SHP77 treated with DMSO at 0.1 percent for 48 hours (cell line): ENCODE data around the gene ANKAR.
A peak's percentile ranks its signal among the peaks of the same experiment; 100 is the strongest.
"Not testable (repeated sequence)": the region's sequence is repeated elsewhere in the genome, so short reads cannot be mapped to it uniquely, and the experiment has no call there.

Experiments
- DNase-seq: peaks from one replicate; lab custom pipeline; 2025; lab: John Stamatoyannopoulos, UW

ANKAR gene

DNA sequence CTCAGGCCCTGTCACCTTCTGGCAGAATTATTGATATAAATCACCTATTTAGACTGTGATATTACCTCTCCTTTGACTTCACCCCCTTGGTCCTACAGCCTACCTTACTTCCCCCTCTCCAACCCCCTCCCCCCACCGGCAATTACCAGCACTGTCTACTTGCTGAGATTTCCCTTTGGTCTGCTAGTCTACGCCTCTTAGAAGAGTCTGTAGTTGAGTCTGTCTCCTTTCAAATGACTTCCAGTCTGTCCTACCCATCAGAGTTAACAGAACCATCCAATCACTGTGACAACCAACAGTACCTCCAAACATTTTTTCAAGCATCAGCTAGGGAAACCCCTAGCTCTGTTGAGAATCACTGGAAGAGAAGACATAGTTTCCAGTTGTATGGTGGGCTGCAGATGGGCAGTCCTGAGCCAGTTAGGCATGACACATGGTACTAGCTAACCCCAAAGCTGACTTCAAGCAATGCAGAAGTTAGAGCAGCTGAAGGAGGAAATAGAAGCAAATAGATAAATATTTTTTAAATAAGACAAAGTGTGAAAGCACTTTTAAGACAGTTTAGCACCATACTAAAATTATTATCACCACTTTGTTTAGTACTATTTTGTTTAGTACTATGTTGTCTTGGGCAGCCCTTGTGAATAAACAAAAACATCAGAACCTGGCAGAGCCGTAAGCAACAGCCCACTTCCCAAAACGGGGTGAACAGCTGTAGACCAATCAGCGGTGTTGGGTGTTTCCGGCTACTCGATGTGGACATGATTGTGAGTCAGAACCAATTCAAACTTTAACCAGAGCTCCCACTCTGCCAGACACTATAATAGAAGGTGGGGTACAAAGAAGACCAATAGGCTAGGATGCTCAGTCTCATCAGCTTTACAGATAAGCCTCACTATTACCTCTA, 15.9 kb upstream of the ANKAR start:
- no peak for DNase-seq

GRCh38 chr2:189659734-189660133, 14.7 kb upstream of the ANKAR start:
- no peak for DNase-seq

DNA sequence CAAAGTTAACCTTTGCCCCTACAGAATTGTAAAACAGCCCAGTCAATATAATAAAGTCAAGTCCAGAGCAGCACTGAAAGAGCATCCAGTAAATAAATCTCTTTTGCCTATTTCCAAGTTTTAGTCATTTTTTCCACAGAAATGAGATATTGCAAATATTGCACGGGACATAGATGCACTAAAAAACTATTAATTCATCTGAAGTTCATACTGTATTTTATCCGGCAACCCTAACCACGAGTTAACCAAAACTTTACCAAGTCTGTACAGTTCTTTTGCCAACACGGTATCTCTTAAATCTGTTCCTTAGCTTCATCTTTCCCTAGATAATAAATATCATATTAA, 13.7 kb upstream of the ANKAR start:
- no peak for DNase-seq

- DNase-seq, result peak; percentile 97
Observed at GRCh38 chr2:189661148-189661956, 13.1 kb upstream of the ANKAR start, which contains the start of gene ASNSD1. Gene ASNSD1 (plus strand): TSS chr2:189661459. CDS start chr2:189666133, 4,674 bp downstream.

DNA sequence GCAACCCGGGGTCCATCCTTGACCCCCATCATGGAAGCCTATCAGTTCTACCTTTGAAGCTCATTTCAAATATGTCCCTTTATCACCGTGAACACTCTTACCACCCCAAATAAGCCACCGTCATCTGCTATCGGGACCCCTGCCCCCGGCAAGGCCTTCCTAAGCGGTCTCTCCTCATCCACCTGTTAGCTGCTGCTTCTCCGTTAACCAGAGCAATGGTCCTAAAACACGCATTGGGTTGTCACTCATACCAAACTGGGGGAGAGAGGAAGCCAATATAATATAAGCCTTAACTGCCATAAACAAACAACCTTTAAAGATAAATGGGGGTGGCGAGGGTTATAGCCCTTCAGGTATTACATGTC, 12.5 kb upstream of the ANKAR start:
- no peak for DNase-seq

GRCh38 chr2:189662669-189663226, 11.7 kb upstream of the ANKAR start:
- DNase-seq, result no peak

DNA sequence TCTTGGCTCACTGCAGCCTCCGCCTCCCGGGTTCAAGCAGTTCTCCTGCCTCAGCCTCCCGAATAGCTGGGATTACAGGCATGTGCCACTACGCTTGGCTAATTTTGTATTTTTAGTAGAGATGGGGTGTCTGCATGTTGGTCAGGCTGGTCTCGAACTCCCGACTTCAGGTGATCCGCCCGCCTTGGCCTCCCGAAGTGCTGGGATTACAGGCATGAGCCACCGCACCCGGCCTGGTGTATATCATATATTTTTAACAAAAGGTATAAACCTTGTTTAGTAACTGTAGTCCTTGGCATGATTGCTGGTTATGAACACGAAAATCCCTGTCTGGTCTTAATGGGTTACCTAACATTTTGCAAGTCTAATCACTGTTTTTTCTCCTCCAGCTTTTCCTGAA, 11.2 kb upstream of the ANKAR start:
- not testable (repeated sequence) for DNase-seq

- DNase-seq, result no peak
Observed at GRCh38 chr2:189669913-189670312, 4.6 kb upstream of the ANKAR start.

DNA sequence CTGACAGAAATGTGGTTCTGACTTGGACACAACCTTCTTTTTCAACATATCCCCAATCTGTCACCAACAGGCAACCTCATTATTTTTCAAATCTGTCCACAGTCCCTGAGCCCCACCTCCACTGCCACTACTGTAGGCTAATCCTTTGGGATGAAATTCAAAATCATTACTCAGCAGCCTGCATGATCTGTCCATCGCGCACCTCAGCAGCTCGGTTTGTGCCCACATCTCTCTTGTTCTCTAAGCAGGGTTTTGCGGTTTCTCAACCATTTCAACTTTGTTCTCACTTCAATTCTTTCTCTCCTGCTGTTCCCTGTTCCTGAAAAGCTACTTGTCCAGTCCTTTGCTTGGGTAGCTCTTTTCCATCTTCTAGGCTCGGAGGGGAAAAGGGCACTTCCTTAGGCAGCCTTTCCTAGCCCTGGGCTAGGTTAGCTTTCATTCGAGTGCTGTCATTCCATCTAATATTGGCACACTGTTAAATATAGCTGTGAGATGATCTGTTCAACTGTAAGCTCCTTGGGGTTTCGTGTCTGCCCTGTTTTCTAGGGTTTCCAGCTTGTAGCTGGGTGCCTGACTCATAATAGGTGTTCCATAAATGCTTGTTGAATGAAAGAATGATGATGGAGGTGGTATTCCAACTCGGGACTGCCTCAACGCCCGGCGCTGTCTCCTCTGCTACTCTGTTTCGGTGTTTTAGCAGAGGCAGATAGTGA, 653 bp upstream of the ANKAR start:
- DNase-seq, result no peak

- DNase-seq, result no peak
Observed at GRCh38 chr2:189676471-189676870, 2.0 kb downstream of the ANKAR start.

GRCh38 chr2:189679226-189679625, 4.8 kb downstream of the ANKAR start:
- DNase-seq, result no peak

DNA sequence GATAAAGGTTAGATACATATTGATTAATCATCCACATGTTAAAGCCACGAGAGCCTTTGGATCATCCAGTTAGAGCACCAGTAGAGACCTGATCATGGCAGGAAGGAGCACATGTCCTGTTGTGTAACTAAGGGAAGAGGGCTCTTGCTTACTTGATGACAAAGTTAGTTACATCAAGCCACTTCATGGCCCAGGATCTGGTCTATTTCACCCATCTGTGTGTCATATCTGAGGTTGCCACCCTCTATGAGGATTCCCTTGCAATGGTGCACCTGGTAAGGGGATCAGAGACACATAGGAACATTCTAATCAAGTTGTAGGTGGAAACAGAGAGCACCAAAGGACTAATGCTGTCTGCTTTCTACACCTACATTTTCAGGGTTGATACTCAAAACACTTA, 6.7 kb downstream of the ANKAR start:
- DNase-seq, result no peak

GRCh38 chr2:189681903-189682302, 7.4 kb downstream of the ANKAR start:
- DNase-seq, result no peak

DNA sequence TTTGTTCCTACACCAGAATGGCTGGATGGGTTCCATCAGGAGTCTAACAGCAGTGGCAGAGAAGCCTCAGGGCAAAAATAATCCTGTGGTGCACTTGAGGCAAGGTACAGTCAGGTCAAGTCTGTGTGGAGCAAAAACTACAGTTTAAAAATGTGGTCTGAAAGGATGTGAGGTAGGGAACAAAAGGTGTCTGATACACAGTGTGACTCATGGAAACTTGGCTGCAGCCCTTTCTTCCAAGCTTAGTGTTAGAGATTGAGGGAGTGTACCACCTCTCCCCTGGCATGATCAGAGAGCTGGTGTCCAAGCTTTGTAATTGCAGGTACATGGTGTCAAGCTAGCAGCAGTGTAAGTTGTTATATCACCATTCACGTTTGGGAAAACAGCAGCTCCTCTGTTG, 8.9 kb downstream of the ANKAR start:
- no peak for DNase-seq

GRCh38 chr2:189684811-189685210, 10.3 kb downstream of the ANKAR start:
- DNase-seq, result no peak

DNA sequence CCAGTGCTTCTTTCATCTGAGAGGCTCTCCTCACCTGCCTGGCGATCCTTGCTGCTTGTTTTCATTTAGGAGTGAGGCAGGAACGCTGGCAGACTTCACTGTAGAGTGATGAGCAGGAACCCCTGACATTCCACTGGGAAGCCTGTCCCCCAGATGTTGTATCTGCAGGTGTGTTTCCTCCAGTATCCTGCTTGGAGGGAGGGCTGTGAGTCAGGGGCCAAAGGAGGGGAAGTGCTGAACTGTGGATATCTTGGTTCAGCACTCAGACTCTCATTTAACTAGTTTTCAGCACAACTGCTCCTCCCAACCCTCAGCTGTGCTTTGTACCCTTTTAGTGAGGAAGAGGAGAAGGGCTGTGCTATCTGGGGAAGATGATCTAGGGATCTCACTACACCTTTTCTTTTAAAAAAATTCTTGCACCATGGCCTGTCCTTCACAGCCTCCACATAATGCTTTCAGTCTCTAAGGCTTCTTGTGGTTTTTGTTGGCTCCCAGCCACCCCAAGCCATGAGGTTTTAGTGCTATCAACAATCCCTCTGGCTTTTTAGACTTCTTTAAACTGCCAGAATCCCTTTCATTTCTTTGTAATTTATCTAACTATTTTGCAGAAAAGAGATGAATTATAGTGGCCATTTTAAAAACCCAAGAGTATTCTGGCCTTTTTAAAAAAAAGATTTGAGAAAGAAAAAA, 11.2 kb downstream of the ANKAR start:
- no peak for DNase-seq

DNA sequence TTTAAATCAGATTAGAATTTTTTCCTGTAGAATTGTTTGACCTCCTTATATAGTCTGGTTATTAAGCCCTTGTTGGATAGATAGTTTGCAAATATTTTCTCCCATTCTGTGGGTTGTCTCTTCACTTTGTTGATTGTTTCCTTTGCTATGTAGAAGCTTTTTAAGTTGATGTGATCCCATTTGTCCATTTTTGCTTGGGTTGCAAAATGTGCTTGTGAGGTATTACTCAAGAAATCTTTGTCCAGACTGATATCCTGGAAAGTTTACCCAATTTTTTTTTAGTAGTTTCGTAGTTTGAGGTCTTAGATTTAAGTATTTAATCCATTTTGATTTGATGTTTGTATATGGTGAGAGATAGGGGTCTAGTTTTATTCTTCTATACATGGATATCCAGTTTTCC, 13.3 kb downstream of the ANKAR start:
- not testable (repeated sequence) for DNase-seq

GRCh38 chr2:189696223-189696622, 21.8 kb downstream of the ANKAR start:
- no peak for DNase-seq

DNA sequence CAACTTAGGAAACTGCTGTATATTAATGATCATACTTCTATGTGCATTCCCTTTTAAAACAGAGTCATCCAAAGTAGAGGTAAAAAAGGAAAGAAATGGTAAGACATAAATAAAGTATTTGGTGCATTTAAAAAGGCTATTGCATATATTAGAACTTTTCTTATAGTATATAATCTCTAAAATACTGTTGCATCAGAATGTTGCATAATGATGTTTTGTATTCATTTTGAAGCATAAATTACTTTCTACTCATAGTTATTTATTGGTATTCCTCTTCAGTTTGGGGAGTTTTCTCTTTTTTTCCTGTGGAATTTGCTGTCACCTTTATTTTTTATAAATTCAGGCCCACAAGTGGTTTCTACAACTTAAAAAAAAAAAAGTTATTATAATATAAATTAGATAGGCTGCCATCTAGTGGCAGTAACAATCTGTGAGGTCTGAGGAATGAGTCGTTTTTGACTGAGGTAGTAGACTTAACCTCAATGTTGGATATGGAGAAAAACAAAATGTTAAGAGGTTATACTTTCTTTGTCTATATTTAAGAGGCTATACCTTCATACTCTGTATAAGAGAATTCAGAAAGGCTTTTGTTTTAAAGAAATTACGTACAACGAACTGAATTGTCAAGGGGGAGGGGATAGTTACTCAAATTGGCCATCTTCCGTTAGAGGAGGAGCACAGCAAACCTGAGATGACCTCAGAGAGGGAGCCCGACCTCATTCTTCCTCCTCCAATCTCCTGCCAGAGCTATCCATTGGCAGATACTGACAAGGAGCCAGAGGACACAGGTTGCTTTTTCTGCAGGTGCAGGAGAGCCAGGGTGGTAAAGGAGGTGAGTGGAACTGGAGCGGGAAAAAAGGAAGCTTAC, 23.8 kb downstream of the ANKAR start:
- peak; percentile 10 for DNase-seq

GRCh38 chr2:189700681-189701080, 26.2 kb downstream of the ANKAR start:
- DNase-seq, result no peak

DNA sequence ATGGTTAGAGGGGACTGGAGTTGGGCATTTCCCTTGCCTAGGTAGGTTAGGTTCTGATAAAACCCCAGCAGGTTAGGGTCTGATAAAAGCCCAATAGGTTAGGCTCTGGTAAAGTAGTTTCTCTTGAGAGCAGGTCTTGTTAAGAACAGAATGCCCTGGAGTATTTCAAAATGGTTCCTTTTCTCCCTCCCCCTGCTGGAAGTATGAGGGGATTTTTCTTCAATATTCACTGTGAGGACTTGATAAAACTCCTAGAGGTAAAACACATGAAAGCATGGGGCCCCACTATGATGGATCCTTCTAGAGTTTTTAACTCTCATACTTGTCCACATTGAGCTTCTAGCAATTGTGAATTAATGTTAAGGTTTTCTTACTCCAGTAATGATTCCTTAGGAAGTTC, 27.6 kb downstream of the ANKAR start:
- no peak for DNase-seq
